ENCODE measurements around the gene NCOA6.

- TF ChIP-seq CTCF (conservative IDR thresholded peaks at IDR 0.05) (no peak), EZH2 (IDR thresholded peaks at IDR 0.05; ENCODE audit: low read depth) (no peak)
These were observed 44.2 kb downstream of the NCOA6 start for GRCh38 chr20:34781220-34781619.

Data from PC-9 (cell line).